HG03159 (cell line): Measurements from ENCODE around the gene ALDH1L1.

Source experiments
- ATAC-seq: cut with Tn5 transposase; IDR thresholded peaks from one replicate; pipeline ENCODE4 v1.9.1; 2021; ENCODE audit warnings: mild to moderate bottlenecking, moderate library complexity; ENCODE audit not compliant: unreplicated experiment

Gene ALDH1L1

GRCh38 chr3:126180477-126181397, at the start of gene ALDH1L1:
Gene ALDH1L1, minus strand, starts transcription at chr3:126180586. Its CDS starts 19,607 bp downstream, at chr3:126160979.
- ATAC-seq = no peak

DNA sequence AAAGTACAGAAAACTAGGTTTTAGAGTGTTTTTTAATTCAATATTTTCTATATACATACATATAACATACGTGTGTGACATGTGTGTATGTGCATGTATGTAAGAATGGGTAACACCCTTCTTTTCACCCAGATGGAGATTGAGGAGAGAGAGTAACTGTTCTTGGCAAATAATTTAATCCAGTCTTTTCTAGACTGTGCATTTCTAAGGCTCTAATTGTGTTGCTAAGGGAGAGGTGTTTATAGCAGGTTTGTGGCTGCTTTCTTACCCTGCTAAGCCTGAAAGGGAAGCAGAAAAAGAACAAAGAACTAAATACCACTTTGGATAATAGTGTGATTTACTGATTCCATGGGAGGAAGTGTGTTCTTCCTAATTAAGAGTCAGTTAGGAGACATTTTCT, 46.0 kb upstream of the ALDH1L1 start:
- no peak for ATAC-seq

DNA sequence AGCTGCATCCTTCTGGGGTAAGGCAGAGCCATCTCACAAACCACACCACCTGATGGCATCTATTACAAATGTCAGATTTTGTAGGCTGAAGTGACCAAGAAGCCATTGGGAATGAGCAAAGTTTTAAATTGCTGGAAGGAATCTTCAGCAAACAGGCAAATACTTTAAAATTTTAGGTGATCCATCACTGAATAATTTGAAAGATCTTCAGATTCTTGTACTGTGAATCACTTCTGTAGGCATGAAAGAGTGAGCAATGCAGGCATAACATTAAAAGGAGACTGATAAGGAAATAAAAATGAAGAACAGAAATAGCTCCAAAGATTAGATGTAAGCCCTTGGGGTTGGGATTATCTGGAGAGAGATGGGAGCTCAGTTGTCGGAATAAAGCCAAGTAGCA, 36.0 kb upstream of the ALDH1L1 start:
- ATAC-seq = no peak

DNA sequence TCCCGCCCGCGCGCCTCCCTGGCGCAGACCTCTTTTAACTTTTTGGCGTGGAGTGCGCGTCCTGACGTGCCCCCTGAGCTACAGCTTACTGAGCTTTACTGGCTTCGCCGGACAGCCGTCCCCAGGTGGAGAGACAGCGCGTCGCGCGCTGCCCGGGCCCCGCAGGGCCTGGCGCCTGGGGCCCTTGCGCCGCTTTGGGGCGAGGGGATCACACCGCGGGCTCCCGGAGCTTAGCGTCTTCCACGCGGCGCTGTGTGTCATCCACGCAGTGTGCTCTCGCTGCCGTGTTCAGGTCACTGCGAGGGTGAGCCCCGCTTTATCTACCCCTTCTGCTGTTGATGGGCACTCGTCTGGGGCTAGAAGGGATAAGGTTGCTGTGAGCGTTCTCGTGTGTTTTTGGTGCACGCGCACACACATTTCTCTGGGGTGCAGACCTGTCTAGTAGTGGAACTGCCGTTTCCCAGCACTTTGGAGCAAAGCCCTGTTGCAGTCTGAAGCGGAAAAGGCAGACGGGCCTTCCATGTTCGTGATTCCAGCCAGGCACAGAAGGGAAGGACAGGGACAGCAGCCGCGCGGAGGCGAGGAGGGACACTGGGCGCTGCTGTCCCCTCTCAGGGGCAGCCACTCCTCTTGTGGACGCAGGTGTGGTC, 33.1 kb upstream of the ALDH1L1 start:
- no peak for ATAC-seq

DNA sequence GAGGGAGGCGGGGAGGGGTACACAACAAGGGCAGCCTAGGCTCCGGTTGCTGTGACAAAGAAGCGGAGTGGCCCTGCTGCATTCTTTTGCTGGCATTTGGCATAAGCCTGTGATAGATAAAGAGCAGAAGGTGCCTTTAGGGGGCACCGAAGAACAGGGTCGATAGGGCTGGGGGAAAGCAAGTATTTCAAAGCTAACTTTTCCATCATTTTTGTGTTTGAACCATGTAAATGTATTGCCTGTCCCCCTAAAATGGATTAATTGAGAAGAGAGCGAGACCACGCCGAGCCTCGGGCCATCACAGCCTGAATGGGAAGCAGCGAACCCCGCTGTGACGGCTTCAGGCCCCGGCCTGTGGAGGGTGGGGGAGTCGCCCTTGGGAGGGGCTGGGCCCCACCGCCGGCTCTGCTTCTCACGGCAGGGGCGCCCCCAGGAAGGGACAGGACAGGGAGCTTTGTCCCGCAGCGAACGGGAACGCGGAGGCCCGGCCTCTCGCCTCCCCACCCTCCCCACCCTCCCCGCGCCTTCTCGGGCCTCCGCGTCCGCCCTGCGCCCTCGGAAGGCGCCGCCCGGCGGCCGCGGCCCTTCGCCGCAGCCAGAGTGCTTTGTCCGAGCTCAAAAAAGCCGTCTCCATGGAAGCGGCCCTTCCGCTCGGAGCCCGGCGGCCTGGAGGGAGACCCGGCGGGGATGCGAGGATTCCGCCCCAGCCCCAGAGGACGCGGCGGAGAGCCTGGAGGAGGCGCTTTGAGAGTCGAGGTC, 32.4 kb upstream of the ALDH1L1 start:
- no peak for ATAC-seq

DNA sequence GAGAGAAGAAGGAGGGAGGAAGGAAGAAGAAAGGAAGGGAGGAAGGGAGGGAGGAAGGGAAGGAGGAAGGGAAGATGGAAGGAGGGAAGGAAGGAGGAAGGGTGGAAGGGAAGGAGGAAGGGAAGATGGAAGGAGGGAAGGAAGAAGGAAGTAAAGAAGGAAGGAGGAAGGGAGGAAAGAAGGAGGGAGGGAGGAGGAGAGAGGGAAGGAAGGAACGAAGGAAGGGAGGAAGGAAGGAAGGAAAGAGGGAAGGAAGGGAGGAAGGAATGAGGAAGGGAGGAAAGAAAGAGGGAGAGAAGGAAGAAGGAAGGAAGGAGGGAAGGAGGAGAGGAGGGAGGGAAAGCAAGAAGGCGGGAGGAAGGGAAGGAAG, 31.8 kb upstream of the ALDH1L1 start:
- no peak for ATAC-seq

- ATAC-seq = no peak
Measured at GRCh38 chr3:126211569-126211968, 31.2 kb upstream of the ALDH1L1 start.

- no peak for ATAC-seq
Measured at GRCh38 chr3:126210606-126211005, 30.2 kb upstream of the ALDH1L1 start.

- ATAC-seq = no peak
Measured at GRCh38 chr3:126209741-126210140, 29.4 kb upstream of the ALDH1L1 start.

DNA sequence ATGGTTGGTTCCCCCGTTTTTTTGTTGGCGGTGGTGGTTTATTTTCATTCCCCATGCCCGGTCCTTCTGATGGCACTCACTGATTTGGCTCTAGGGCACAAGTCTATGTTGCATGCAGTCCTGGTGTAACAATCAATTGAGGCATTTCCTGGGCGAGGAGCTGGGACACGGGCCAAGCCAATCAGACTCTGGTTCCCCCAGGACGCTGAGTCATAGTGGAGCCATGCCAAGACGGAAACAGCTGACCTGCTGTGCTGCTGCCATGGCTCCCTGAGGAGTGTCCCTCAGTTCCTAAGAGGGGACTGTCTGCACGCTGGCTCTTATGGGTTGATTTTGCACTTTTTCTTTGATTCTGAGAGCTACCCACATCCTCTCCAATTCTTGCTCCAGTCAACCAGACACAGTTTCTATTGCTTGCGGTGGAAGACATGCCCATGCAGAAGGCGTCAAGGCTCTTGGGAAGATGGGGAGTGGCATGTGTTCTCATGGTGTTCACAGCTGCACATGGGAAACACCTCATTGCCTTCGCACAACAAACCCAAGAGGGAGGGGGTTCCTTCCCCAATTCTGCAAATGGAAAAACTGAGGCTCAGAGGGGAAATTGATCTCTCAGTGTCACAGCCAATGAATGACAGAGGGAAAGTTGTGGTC, 28.3 kb upstream of the ALDH1L1 start:
- ATAC-seq = no peak

GRCh38 chr3:126208182-126208581, 27.8 kb upstream of the ALDH1L1 start:
- ATAC-seq = no peak

- ATAC-seq = no peak
Measured at GRCh38 chr3:126207166-126207565, 26.8 kb upstream of the ALDH1L1 start.

GRCh38 chr3:126205717-126206655, 25.6 kb upstream of the ALDH1L1 start:
- no peak for ATAC-seq

GRCh38 chr3:126202680-126203079, 22.3 kb upstream of the ALDH1L1 start:
- no peak for ATAC-seq

DNA sequence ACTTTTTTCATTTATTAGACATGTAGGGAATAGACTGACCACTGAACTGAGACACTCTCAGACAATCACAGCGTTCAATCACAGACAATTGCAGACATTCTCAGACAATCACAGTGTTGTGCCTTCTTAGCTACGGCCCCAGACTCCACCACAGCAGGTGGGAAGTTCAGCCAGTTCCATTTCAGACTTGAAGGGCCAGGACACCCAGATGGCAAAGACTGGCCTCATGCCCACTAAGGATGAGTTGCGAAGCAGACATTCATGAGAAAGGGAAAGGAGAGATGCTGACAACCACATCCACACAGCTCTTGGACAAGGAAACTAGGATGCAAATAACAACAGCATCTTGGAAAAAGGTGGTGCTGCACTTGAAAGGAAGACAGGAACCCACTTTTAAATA, 21.9 kb upstream of the ALDH1L1 start:
- no peak for ATAC-seq

DNA sequence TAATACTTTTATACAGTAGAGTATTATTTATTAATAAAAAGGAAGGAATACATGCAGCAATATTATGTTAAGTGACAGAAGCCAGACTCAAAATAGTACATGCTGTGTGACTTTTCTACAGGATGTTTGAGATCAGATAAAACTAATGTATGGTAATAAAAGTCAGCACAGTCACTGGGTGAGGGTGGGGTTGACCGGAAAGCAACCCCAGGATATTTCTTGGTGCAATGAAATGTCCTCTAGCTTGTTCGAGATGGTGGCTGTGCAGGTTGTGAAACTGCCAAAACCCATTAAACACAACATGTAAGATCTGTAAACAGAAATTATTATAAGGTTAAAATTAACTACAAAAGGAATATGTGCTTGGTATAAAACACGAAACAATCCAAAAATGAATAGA, 20.8 kb upstream of the ALDH1L1 start:
- no peak for ATAC-seq

- no peak for ATAC-seq
Measured at GRCh38 chr3:126200534-126200933, 20.1 kb upstream of the ALDH1L1 start.

DNA sequence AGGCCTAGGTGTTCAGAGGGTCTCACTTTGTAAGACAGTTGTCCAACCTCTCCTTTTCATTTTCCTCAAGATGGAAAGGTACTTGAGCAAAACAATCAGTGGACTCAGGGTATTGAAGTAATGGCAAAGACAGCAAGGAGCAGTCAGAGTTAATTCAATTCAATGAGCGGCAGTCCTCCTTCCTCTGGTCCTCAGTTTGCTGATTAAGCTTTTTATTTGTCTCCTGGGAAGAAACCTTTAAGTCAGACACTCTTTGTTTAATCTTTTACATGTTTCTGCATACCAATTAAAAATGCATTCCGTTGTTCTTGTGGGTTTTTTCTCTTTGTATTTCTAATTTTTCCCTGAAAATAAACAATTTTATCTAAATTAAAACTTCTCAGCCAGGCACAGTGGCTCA, 18.9 kb upstream of the ALDH1L1 start:
- ATAC-seq = no peak

DNA sequence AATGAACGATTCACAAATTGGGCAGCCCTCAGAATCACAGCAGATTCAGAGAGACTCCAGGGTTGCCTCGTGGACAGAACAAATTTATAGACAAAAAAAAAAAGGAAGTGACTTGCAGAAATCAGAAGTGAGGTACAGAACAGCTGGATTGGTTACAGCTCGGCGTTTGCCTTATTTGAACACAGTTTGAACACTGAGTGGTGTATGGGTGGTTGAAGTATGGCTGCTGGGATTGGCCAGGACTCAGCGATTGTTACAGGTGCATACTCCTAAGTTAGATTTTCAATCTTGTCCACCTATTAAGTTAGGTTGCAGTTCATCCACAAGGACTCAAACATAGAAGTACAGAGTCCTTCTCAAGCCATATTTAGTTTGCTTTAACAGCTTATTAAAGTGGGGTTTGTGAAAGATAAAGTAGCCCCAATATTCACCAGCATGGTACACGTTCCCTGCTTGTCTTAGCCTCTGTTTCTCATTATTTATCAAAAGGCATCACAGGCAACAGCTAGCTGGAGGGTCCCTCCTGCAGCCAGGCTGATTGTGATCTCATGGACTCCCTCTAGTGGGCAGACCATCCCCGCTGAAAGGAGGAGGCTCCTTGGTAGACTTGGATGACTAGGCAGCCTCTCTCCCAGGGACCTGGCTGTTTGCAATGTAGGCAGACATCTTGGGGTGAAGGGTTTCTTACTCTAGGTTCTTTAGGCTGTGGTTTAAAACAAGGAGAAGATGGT, 17.6 kb upstream of the ALDH1L1 start:
- ATAC-seq = no peak
